OCI-LY7 (cell line): ENCODE results near the gene HTR3B. TPM values are rescaled to one million over a fixed set of nuclear protein-coding genes. Genes with fewer than 3 reads are reported as not detected.

Experiments used
- BruUV-seq: library from RNA; stranded (reverse); fragments of 400-500 nt; replicated peaks from 2 replicates; lab custom pipeline; 2021; lab: Mats Ljungman, UMichigan
- CTCF ChIA-PET: fragments of 300-600 bp; sonication (Branson Sonifier 250); formaldehyde crosslinking; loops from one replicate; lab custom pipeline; 2022; ENCODE audit warnings: antibody characterized with exemption; ENCODE audit not compliant: unreplicated experiment; lab: Charles Lee
- POLR2A ChIA-PET: fragments of 300-600 bp; sonication (Branson Sonifier 250); formaldehyde crosslinking; loops from one replicate; lab custom pipeline; 2022; ENCODE audit warnings: antibody characterized with exemption; lab: Charles Lee
- DNase-seq: peaks from one replicate; pipeline ENCODE4 v3.0.0-alpha.2; 2015; ENCODE audit warnings: low spot score
- H2AFZ ChIP-seq: fragments of 200-600 bp; sonication (generic), shearing (Covaris generic); 2 replicates; pipeline ENCODE4 v1.6.1; 2014; ENCODE audit warnings: mild to moderate bottlenecking, antibody characterized with exemption, low read length, moderate library complexity
- H3K27ac ChIP-seq: fragments of 200-600 bp; sonication (generic); 2 replicates; pipeline ENCODE4 v1.5.1; 2014; ENCODE audit warnings: mixed run types, low read depth, mild to moderate bottlenecking, moderate library complexity, low read length, inconsistent platforms; ENCODE audit not compliant: poor library complexity, severe bottlenecking
- H3K36me3 ChIP-seq: fragments of 200-600 bp; sonication (generic); 2 replicates; pipeline ENCODE4 v1.6.1; 2014; ENCODE audit warnings: mild to moderate bottlenecking, antibody characterized with exemption, low read length, moderate library complexity, mixed read lengths; ENCODE audit not compliant: insufficient read depth
- H3K4me1 ChIP-seq: fragments of 200-600 bp; sonication (generic); 2 replicates; pipeline ENCODE4 v1.5.1; 2014; ENCODE audit warnings: mild to moderate bottlenecking, low read length; ENCODE audit not compliant: insufficient read depth, poor library complexity, severe bottlenecking
- H3K4me2 ChIP-seq: fragments of 200-600 bp; sonication (generic); 2 replicates; pipeline ENCODE4 v1.6.1; 2014; ENCODE audit warnings: mild to moderate bottlenecking, low read length
- H3K4me3 ChIP-seq: fragments of 200-600 bp; sonication (generic); 2 replicates; pipeline ENCODE4 v1.5.1; 2014; ENCODE audit warnings: mild to moderate bottlenecking, low read depth, low read length; ENCODE audit not compliant: poor library complexity, severe bottlenecking
- H3K79me2 ChIP-seq: fragments of 200-600 bp; sonication (generic); 2 replicates; pipeline ENCODE4 v1.6.1; 2016; ENCODE audit warnings: low read depth, mild to moderate bottlenecking, low read length, moderate library complexity, mixed read lengths; ENCODE audit not compliant: insufficient read depth
- H3K9me2 ChIP-seq: fragments of 200-600 bp; sonication (generic); 2 replicates; pipeline ENCODE4 v1.6.1; 2016; ENCODE audit warnings: mild to moderate bottlenecking, low read length, mixed read lengths; ENCODE audit not compliant: insufficient read depth
- H3K9me3 ChIP-seq: fragments of 200-600 bp; sonication (generic); 2 replicates; pipeline ENCODE4 v1.6.1; 2014; ENCODE audit warnings: mild to moderate bottlenecking, mixed run types, low read length, mixed read lengths
- H4K20me1 ChIP-seq: fragments of 200-600 bp; sonication (generic); 2 replicates; pipeline ENCODE4 v1.6.1; 2014; ENCODE audit warnings: mild to moderate bottlenecking, antibody characterized with exemption, low read length, moderate library complexity, mixed read lengths; ENCODE audit not compliant: insufficient read depth
- CTCF ChIP-seq: fragments of 200-600 bp; sonication (generic); conservative IDR thresholded peaks from 2 replicates; pipeline ENCODE4 v1.5.1; 2014; ENCODE audit warnings: mild to moderate bottlenecking, antibody characterized with exemption, low read length, moderate library complexity, mixed read lengths
- EZH2phosphoT487 ChIP-seq: fragments of 200-600 bp; sonication (generic); IDR thresholded peaks from 2 replicates; pipeline ENCODE4 v1.6.1; 2018; ENCODE audit warnings: low read depth, borderline replicate concordance, mild to moderate bottlenecking, mixed run types, antibody characterized with exemption, low read length, moderate library complexity, mixed read lengths
- intact Hi-C: fragments of 100-400 bp; cut with micrococcal nuclease; formaldehyde crosslinking; loops from one replicate; pipeline ENCODE4 v1.10.0; 2022; ENCODE audit not compliant: unreplicated experiment
- total RNA-seq, 2 experiments: library from RNA; depleted of rRNA in 1 of 2; stranded (reverse); fragments of >200 nt in 1 of 2; shearing (Covaris generic) in 1 of 2; gene quantifications; 2 replicates each; pipeline ENCODE4 v1.2.3, GENCODE V29; 2014 to 2022

HTR3B gene
- total RNA-seq, 2 experiments from 2014 or later = not detected

- no peak overlapping the region for H3K4me2 ChIP-seq
- TF ChIP-seq CTCF (no peak), EZH2phosphoT487 (no peak)
- H3K4me1 ChIP-seq = no peaks in the 10 kb centered on the region
- H3K79me2 ChIP-seq = peaks cover 6% of the 10 kb centered on the region; the same call in 1 of the 2 replicates
- BruUV-seq = no TSS peak
- H2AFZ ChIP-seq = no peak overlapping the region
- no peaks in the 10 kb centered on the region for H3K9me3 ChIP-seq
- ChIA-PET POLR2A (interaction anchor here (0.6 kb wide), 1 partner anchor 15 kb away, joined by 3 read pairs; no protein-coding TSS in a partner anchor), CTCF (no interaction called here)
- no peak for DNase-seq
- H3K4me3 ChIP-seq = no peak overlapping the region
- H4K20me1 ChIP-seq = no peaks in the 10 kb centered on the region
- H3K27ac ChIP-seq = no peak overlapping the region
- no peaks in the 10 kb centered on the region for H3K9me2 ChIP-seq
- intact Hi-C loops = no loop called here
- H3K36me3 ChIP-seq = peaks cover 30% of the 10 kb centered on the region
These were observed 40.2 kb upstream of the HTR3B start for GRCh38 chr11:113864410-113864809.

- H3K4me3 ChIP-seq = no peak overlapping the region
- POLR2A ChIA-PET = no interaction called here
- H3K27ac ChIP-seq = no peak overlapping the region
These were observed 38.7 kb upstream of the HTR3B start for GRCh38 chr11:113865873-113866272.

More at GRCh38 chr11:113865873-113866272, 38.7 kb upstream of the HTR3B start:
- Histone ChIP-seq H3K9me2 (no peaks in the 10 kb centered on the region), H3K36me3 (peaks cover 34% of the 10 kb centered on the region), H4K20me1 (no peaks in the 10 kb centered on the region), H3K79me2 (peaks cover 3% of the 10 kb centered on the region; the same call in 1 of the 2 replicates), H3K9me3 (no peaks in the 10 kb centered on the region), H3K4me2 (no peak overlapping the region), H2AFZ (no peak overlapping the region), H3K4me1 (peaks cover 2% of the 10 kb centered on the region)
- BruUV-seq = no TSS peak
- intact Hi-C loops = no loop called here
- no peak for DNase-seq
- no peak for TF ChIP-seq EZH2phosphoT487
- TF ChIP-seq CTCF = no peak
- CTCF ChIA-PET = no interaction called here
